Jurkat, Clone E6-1 (cell line): ENCODE results near the gene CYP2C18. TPM values are rescaled to one million over a fixed set of nuclear protein-coding genes. Genes with fewer than 3 reads are reported as not detected.
"Not testable (repeated sequence)": the region's sequence is repeated elsewhere in the genome, so short reads cannot be mapped to it uniquely, and the experiment has no call there.

Source experiments
- DNase-seq: peaks from one replicate; pipeline ENCODE4 v3.0.0-alpha.2; 2011; ENCODE audit warnings: low read depth, low spot score
- H3K4me3 ChIP-seq: 2 replicates; pipeline ENCODE4 v1.5.1; 2011; ENCODE audit warnings: mild to moderate bottlenecking, low read length, control low read depth, moderate library complexity
- polyA plus RNA-seq: library from polyadenylated mRNA; unstranded; fragments of >200 nt; gene quantifications from one replicate; pipeline ENCODE4 v1.2.1, GENCODE V29; 2012; ENCODE audit warnings: missing spikeins; ENCODE audit not compliant: insufficient read length, insufficient read depth

The CYP2C18 gene
- not detected for polyA plus RNA-seq

- H3K4me3 ChIP-seq = no peak within 1 kb of the TSS
- DNase-seq = no peak
Measured at GRCh38 chr10:94683214-94684054, at the start of gene CYP2C18. Gene CYP2C18, plus strand, starts transcription at chr10:94683729. Its CDS starts 91 bp downstream, at chr10:94683820.

- not testable (repeated sequence) for DNase-seq, H3K4me3 ChIP-seq
Measured at GRCh38 chr10:94638097-94638496, 45.4 kb upstream of the CYP2C18 start.

- H3K4me3 ChIP-seq = no peak overlapping the region
- no peak for DNase-seq
Measured at GRCh38 chr10:94639902-94640301, 43.6 kb upstream of the CYP2C18 start.

GRCh38 chr10:94640562-94640961 lies 43.0 kb upstream of the CYP2C18 start:
- no peak for DNase-seq
- no peak overlapping the region for H3K4me3 ChIP-seq

GRCh38 chr10:94641480-94641879 lies 42.0 kb upstream of the CYP2C18 start:
- H3K4me3 ChIP-seq = no peak overlapping the region
- no peak for DNase-seq

- DNase-seq = no peak
Measured at GRCh38 chr10:94644352-94644751, 39.2 kb upstream of the CYP2C18 start.

GRCh38 chr10:94645285-94645684 lies 38.2 kb upstream of the CYP2C18 start:
- no peak for DNase-seq

More at GRCh38 chr10:94644352-94644751, 39.2 kb upstream of the CYP2C18 start:
- no peak overlapping the region for H3K4me3 ChIP-seq

GRCh38 chr10:94655201-94655600 lies 28.3 kb upstream of the CYP2C18 start:
- H3K4me3 ChIP-seq, DNase-seq: not testable (repeated sequence)

More at GRCh38 chr10:94645285-94645684, 38.2 kb upstream of the CYP2C18 start:
- H3K4me3 ChIP-seq = no peak overlapping the region

GRCh38 chr10:94663061-94663460 lies 20.5 kb upstream of the CYP2C18 start:
- DNase-seq, H3K4me3 ChIP-seq: not testable (repeated sequence)

GRCh38 chr10:94666391-94667102 lies 17.0 kb upstream of the CYP2C18 start:
- DNase-seq = no peak
- H3K4me3 ChIP-seq = no peak overlapping the region

GRCh38 chr10:94673614-94674321 lies 9.8 kb upstream of the CYP2C18 start:
- DNase-seq = no peak

GRCh38 chr10:94676496-94676895 lies 7.0 kb upstream of the CYP2C18 start:
- no peak for DNase-seq
- H3K4me3 ChIP-seq = no peak overlapping the region

More at GRCh38 chr10:94673614-94674321, 9.8 kb upstream of the CYP2C18 start:
- H3K4me3 ChIP-seq = no peak overlapping the region

GRCh38 chr10:94677691-94678090 lies 5.8 kb upstream of the CYP2C18 start:
- no peak for DNase-seq

GRCh38 chr10:94678475-94678874 lies 5.1 kb upstream of the CYP2C18 start:
- no peak for DNase-seq
- H3K4me3 ChIP-seq = no peak overlapping the region

More at GRCh38 chr10:94677691-94678090, 5.8 kb upstream of the CYP2C18 start:
- H3K4me3 ChIP-seq = no peak overlapping the region

GRCh38 chr10:94680544-94680943 lies 3.0 kb upstream of the CYP2C18 start:
- DNase-seq = no peak
- no peak overlapping the region for H3K4me3 ChIP-seq

GRCh38 chr10:94682636-94683035 lies 893 bp upstream of the CYP2C18 start:
- H3K4me3 ChIP-seq, DNase-seq: not testable (repeated sequence)

GRCh38 chr10:94687625-94688248 lies 4.2 kb downstream of the CYP2C18 start:
- DNase-seq = no peak

GRCh38 chr10:94706089-94706488 lies 22.6 kb downstream of the CYP2C18 start:
- no peak overlapping the region for H3K4me3 ChIP-seq
- no peak for DNase-seq

More at GRCh38 chr10:94687625-94688248, 4.2 kb downstream of the CYP2C18 start:
- H3K4me3 ChIP-seq = no peak overlapping the region

- no peak overlapping the region for H3K4me3 ChIP-seq
Measured at GRCh38 chr10:94710578-94710977, 27.0 kb downstream of the CYP2C18 start.

More at GRCh38 chr10:94710578-94710977, 27.0 kb downstream of the CYP2C18 start:
- no peak for DNase-seq
